Colonic mucosa (tissue), 4 donors: ENCODE results near the gene CRTC3. TPM values are rescaled to one million over a fixed set of nuclear protein-coding genes. Genes with fewer than 3 reads are reported as not detected.

Experiments used
- DNase-seq: peaks from one replicate; pipeline ENCODE4 v3.0.0-alpha.2; 2020
- H3K27ac ChIP-seq: fragments of 200-600 bp; one replicate; pipeline ENCODE4 v1.8.0; 2021
- H3K27me3 ChIP-seq: fragments of 200-600 bp; one replicate; pipeline ENCODE4 v1.8.0; 2021
- H3K36me3 ChIP-seq: fragments of 200-600 bp; one replicate; pipeline ENCODE4 v1.8.0; 2021
- H3K4me1 ChIP-seq: fragments of 200-600 bp; one replicate; pipeline ENCODE4 v1.8.0; 2021; ENCODE audit warnings: mild to moderate bottlenecking
- H3K4me3 ChIP-seq: fragments of 200-600 bp; one replicate; pipeline ENCODE4 v1.8.0; 2021
- H3K9ac ChIP-seq, 2 donors: one replicate each; pipeline ENCODE4 v1.7.0; 2013; ENCODE audit warnings: control low read depth in 2 of 2, low read depth in 2 of 2, low read length in 2 of 2
- H3K9me3 ChIP-seq: fragments of 200-600 bp; one replicate; pipeline ENCODE4 v1.8.0; 2021
- intact Hi-C: fragments of 100-400 bp; cut with DNase I; formaldehyde crosslinking; loops from one replicate; pipeline ENCODE4 v1.14.1; 2022
- total RNA-seq, 2 donors: library from RNA; stranded (reverse); fragmentation: NEBNext Ultra II Directional in 1 of 2; extraction: Animal tissue kit (Norgen Biotek cat#: 25700) in 1 of 2; gene quantifications; one replicate each; pipeline ENCODE4 v1.2.1, GENCODE V29; 2021
- TF ChIP-seq, protein P1 (sequence below): fragments of 200-600 bp; IDR thresholded peaks from one replicate; pipeline ENCODE4 v1.8.0; 2022; ENCODE audit warnings: antibody characterized with exemption, mild to moderate bottlenecking
- donor health status: healthy.
- donor health status: DM: no; HTN: no; CAD: no.
- donor health status: DM: no; HTN: no; CAD: no.

Gene CRTC3
- total RNA-seq, 2 donors from 2014 or later = 16.1 to 24.2 TPM

DNA sequence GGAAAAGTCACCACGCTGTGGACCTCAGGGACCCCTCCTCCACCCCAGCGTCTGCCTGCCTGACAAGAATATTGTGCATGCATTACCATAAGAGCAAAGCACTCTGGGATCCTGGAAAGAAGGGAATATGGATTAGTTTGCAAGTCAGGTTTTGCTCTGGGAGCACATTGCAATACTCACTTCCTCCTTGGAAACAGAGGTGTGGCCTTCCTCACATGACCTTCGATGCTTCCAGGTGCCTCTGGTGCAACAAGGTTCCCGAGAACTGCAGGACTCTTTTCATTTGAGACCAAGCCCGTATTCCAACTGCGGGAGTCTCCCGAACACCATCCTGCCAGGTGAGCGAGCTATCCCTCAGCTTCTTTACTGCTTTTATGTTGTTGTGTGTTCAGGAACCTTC lies 111.1 kb downstream of the CRTC3 start:
- Histone ChIP-seq H3K9ac (no peak overlapping the region), H3K9me3 (no peaks in the 10 kb centered on the region), H3K27me3 (no peaks in the 10 kb centered on the region), H3K36me3 (peaks cover 4% of the 10 kb centered on the region), H3K4me3 (no peak overlapping the region), H3K27ac (no peak overlapping the region), H3K4me1 (no peaks in the 10 kb centered on the region)
- TF ChIP-seq, protein P1, sequence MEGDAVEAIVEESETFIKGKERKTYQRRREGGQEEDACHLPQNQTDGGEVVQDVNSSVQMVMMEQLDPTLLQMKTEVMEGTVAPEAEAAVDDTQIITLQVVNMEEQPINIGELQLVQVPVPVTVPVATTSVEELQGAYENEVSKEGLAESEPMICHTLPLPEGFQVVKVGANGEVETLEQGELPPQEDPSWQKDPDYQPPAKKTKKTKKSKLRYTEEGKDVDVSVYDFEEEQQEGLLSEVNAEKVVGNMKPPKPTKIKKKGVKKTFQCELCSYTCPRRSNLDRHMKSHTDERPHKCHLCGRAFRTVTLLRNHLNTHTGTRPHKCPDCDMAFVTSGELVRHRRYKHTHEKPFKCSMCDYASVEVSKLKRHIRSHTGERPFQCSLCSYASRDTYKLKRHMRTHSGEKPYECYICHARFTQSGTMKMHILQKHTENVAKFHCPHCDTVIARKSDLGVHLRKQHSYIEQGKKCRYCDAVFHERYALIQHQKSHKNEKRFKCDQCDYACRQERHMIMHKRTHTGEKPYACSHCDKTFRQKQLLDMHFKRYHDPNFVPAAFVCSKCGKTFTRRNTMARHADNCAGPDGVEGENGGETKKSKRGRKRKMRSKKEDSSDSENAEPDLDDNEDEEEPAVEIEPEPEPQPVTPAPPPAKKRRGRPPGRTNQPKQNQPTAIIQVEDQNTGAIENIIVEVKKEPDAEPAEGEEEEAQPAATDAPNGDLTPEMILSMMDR = no peak
- no peak for DNase-seq
- intact Hi-C loops = no loop called here

DNA sequence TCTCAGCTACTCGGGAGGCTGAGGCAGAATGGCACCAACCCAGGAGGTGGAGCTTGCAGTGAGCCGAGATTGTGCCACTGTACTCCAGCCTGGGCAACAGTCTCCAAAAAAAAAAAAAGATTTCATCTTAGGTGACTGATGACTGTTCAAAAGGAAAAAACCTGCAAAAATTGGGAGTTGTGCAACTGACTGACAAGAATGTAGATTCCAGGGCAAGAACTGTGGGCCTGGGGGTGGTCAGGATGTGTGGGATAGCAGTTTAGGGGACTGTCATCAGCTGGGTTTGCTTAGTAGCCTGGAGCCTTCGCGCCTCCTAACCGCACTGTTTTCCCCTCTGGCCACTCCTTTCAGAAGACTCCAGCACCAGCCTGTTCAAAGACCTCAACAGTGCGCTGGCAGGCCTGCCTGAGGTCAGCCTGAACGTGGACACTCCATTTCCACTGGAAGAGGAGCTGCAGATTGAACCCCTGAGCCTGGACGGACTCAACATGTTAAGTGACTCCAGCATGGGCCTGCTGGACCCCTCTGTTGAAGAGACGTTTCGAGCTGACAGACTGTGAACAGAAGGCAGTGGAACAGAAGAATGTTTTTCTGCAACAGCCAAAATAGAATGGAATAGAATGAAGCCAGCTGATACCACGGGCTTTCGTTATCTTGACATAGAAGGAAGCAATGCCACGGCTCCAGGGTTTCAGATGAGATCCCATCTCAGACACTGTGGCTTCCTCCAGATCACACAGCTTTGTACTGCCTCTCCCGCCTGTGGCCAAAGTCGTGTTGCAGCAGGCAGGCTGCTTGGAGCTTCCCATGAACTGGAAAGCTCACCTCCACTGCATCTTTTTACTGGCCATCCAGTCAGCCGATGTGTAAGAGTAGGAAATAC lies 112.1 kb downstream of the CRTC3 start:
- peaks cover 4% of the 10 kb centered on the region for H3K36me3 ChIP-seq
- H3K9me3 ChIP-seq = no peaks in the 10 kb centered on the region
- H3K4me3 ChIP-seq = no peak overlapping the region
- H3K27ac ChIP-seq = no peak overlapping the region
- H3K27me3 ChIP-seq = no peaks in the 10 kb centered on the region
- no peak overlapping the region for H3K9ac ChIP-seq
- no peaks in the 10 kb centered on the region for H3K4me1 ChIP-seq
- DNase-seq = no peak
- TF ChIP-seq, protein P1 = no peak
- intact Hi-C loops = no loop called here

- Histone ChIP-seq H3K4me3 (no peak overlapping the region), H3K36me3 (peaks cover 4% of the 10 kb centered on the region), H3K9me3 (no peaks in the 10 kb centered on the region), H3K27ac (no peak overlapping the region), H3K27me3 (no peaks in the 10 kb centered on the region), H3K9ac (no peak overlapping the region), H3K4me1 (no peaks in the 10 kb centered on the region)
- intact Hi-C loops = no loop called here
- no peak for DNase-seq
- TF ChIP-seq, protein P1 = no peak
These were observed 113.0 kb downstream of the CRTC3 start for GRCh38 chr15:90642464-90643300.

DNA sequence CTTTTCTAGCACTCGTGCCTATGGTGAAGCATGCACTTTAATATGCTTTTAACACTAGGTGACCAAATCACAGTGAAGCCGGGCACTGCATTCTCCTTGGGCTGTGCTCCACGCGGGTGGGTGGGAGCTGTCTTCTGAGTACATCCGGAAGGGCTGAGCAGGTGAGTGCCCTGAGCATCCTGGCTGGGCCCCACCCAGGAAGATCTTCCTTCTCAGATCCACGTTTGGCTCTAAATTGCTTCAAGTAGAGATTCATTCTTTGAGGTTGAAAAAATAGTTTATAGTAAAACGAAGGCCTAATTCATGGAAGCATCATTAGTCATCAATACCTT lies 113.5 kb downstream of the CRTC3 start:
- Histone ChIP-seq H3K36me3 (peaks cover 4% of the 10 kb centered on the region), H3K4me1 (peaks cover 3% of the 10 kb centered on the region), H3K27me3 (no peaks in the 10 kb centered on the region), H3K9me3 (no peaks in the 10 kb centered on the region), H3K9ac (no peak overlapping the region), H3K4me3 (no peak overlapping the region), H3K27ac (no peak overlapping the region)
- DNase-seq = no peak
- TF ChIP-seq, protein P1 = no peak
- intact Hi-C loops = no loop called here

- H3K36me3 ChIP-seq = peaks cover 4% of the 10 kb centered on the region
- TF ChIP-seq, protein P1 = no peak
- H3K9ac ChIP-seq = no peak overlapping the region
- intact Hi-C loops = no loop called here
- no peak overlapping the region for H3K4me3 ChIP-seq
- H3K27me3 ChIP-seq = no peaks in the 10 kb centered on the region
- peaks cover 6% of the 10 kb centered on the region for H3K4me1 ChIP-seq
- no peak for DNase-seq
- no peak overlapping the region for H3K27ac ChIP-seq
- H3K9me3 ChIP-seq = no peaks in the 10 kb centered on the region
These were observed 114.8 kb downstream of the CRTC3 start for GRCh38 chr15:90644526-90644925.
